ENCODE data around the gene DDX3Y.

DDX3Y gene

DNA sequence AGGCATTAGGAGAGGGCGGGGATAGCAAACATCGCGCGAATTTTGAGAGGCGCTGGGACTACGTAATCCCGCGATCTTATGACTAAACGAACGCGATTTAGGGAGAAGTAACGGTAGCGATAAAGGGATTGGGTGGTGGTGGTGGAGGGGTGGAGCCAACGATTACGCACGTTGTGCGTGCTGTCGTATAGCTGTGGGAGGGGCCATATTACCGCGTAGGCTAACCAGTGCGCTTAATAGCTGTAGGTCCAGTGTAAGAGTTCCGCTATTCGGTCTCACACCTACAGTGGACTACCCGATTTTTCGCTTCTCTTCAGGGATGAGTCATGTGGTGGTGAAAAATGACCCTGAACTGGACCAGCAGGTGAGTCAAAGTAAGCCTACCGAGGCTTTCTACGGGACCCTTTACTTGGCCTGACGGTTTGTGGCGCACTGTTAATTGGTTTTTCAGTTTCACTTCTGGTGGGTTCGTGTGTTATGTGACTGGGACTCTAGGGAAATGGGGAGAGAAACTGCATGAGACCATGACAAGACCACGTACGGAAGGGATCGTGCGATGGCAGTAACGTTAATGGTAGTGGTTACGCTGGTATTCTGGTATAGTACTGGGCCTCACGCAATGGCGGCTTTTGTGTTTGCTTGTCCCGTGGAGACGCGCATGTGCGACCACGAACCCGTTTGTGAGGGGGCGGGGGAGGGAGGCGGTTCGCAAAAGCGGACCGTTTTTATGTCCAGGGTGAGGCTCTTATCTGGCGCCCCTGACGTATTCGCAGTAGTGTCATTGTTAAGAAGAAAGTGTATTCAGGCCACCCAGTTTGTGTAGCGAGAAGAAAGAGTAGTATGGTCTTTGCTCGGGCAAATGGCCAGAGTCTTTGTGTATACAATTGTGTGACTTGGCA lies at the start of gene DDX3Y:
Gene DDX3Y, plus strand, starts transcription at position 251 of the 899 bp plus-strand sequence. Its CDS starts 69 bp downstream, at position 320.
- TF ChIP-seq CEBPB (IDR thresholded peaks at IDR 0.05) (no peak), FOXM1 (IDR thresholded peaks at IDR 0.05; ENCODE audit: borderline replicate concordance, low read depth) (no peak), TCF12 (IDR thresholded peaks at IDR 0.05; ENCODE audit: low read depth) (no peak), TAF1 (IDR thresholded peaks at IDR 0.05; ENCODE audit: low read depth) (no peak), TEAD4 (IDR thresholded peaks at IDR 0.05) (no peak), YY1 (IDR thresholded peaks at IDR 0.05; ENCODE audit: low read depth) (no peak), NFIC (IDR thresholded peaks at IDR 0.05) (no peak)
- TF ChIP-seq, protein P1, sequence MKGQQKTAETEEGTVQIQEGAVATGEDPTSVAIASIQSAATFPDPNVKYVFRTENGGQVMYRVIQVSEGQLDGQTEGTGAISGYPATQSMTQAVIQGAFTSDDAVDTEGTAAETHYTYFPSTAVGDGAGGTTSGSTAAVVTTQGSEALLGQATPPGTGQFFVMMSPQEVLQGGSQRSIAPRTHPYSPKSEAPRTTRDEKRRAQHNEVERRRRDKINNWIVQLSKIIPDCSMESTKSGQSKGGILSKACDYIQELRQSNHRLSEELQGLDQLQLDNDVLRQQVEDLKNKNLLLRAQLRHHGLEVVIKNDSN (IDR thresholded peaks at IDR 0.05): no peak

GRCh38 chrY:12855791-12856275 lies 48.8 kb upstream of the DDX3Y start:
- TF ChIP-seq FOXM1 (IDR thresholded peaks at IDR 0.05; ENCODE audit: borderline replicate concordance, low read depth) (no peak), EGR1 (IDR thresholded peaks at IDR 0.05) (no peak), CEBPB (IDR thresholded peaks at IDR 0.05) (no peak), EP300 (IDR thresholded peaks at IDR 0.05; ENCODE audit: borderline replicate concordance) (no peak)
- TF ChIP-seq, protein P2, sequence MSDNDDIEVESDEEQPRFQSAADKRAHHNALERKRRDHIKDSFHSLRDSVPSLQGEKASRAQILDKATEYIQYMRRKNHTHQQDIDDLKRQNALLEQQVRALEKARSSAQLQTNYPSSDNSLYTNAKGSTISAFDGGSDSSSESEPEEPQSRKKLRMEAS (IDR thresholded peaks at IDR 0.05): no peak
- TF ChIP-seq, protein P1 (IDR thresholded peaks at IDR 0.05): no peak

- TF ChIP-seq CREB1 (IDR thresholded peaks at IDR 0.05; ENCODE audit: low read depth) (no peak), NFIC (IDR thresholded peaks at IDR 0.05) (no peak), EGR1 (IDR thresholded peaks at IDR 0.05) (no peak), EP300 (IDR thresholded peaks at IDR 0.05; ENCODE audit: borderline replicate concordance) (no peak), CEBPB (IDR thresholded peaks at IDR 0.05) (no peak), TAF1 (IDR thresholded peaks at IDR 0.05; ENCODE audit: low read depth) (no peak), RAD21 (IDR thresholded peaks at IDR 0.05; ENCODE audit: low read depth) (no peak), YY1 (IDR thresholded peaks at IDR 0.05; ENCODE audit: low read depth) (no peak), TCF12 (IDR thresholded peaks at IDR 0.05; ENCODE audit: low read depth) (no peak), ZBTB7A (IDR thresholded peaks at IDR 0.05; ENCODE audit: low read depth) (no peak), FOXM1 (IDR thresholded peaks at IDR 0.05; ENCODE audit: borderline replicate concordance, low read depth) (no peak), REST (IDR thresholded peaks at IDR 0.05; ENCODE audit: low read depth) (no peak), TEAD4 (IDR thresholded peaks at IDR 0.05) (no peak)
- TF ChIP-seq, protein P1 (IDR thresholded peaks at IDR 0.05): no peak
- TF ChIP-seq, protein P2 (IDR thresholded peaks at IDR 0.05): no peak
These were observed 36.7 kb upstream of the DDX3Y start for GRCh38 chrY:12867960-12868359.

GRCh38 chrY:12896973-12897372 lies 7.7 kb upstream of the DDX3Y start:
- TF ChIP-seq TCF12 (IDR thresholded peaks at IDR 0.05; ENCODE audit: low read depth) (no peak), REST (IDR thresholded peaks at IDR 0.05; ENCODE audit: low read depth) (no peak), CEBPB (IDR thresholded peaks at IDR 0.05) (no peak)
- TF ChIP-seq, protein P1 (IDR thresholded peaks at IDR 0.05): no peak

DNA sequence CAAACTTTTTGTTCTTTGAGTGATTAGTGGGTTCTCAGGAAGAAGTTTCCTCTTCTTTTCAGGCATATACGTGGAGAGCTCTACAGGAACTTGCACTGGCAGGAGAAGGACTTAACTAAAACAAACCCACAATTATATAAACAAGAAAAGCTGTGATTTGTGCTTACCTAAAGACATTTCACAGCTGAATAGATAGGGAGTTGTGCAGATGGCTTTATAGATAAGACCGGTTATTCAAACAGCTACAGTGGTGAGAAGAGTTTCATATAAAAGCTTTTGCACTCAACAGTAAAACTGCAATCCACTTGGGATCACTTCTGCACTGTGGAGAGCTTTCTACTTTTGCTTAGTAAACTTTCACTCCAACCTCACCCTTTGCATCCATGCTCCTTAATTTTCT lies 6.1 kb upstream of the DDX3Y start:
- no peak for TF ChIP-seq REST (IDR thresholded peaks at IDR 0.05; ENCODE audit: low read depth)
- no peak for TF ChIP-seq ZBTB7A (IDR thresholded peaks at IDR 0.05; ENCODE audit: low read depth)
- no peak for TF ChIP-seq CREB1 (IDR thresholded peaks at IDR 0.05; ENCODE audit: low read depth)
- TF ChIP-seq FOXM1 (IDR thresholded peaks at IDR 0.05; ENCODE audit: borderline replicate concordance, low read depth): no peak
- no peak for TF ChIP-seq RAD21 (IDR thresholded peaks at IDR 0.05; ENCODE audit: low read depth)
- no peak for TF ChIP-seq NFIC (IDR thresholded peaks at IDR 0.05)
- TF ChIP-seq TAF1 (IDR thresholded peaks at IDR 0.05; ENCODE audit: low read depth): no peak
- no peak for TF ChIP-seq EGR1 (IDR thresholded peaks at IDR 0.05)
- TF ChIP-seq, protein P1 (IDR thresholded peaks at IDR 0.05): no peak
- TF ChIP-seq EP300 (IDR thresholded peaks at IDR 0.05; ENCODE audit: borderline replicate concordance): no peak
- TF ChIP-seq, protein P2 (IDR thresholded peaks at IDR 0.05): no peak
- TF ChIP-seq TEAD4 (IDR thresholded peaks at IDR 0.05): no peak
- no peak for TF ChIP-seq TCF12 (IDR thresholded peaks at IDR 0.05; ENCODE audit: low read depth)
- TF ChIP-seq CEBPB (IDR thresholded peaks at IDR 0.05): no peak
